Stomach (tissue), 4 donors: Measurements from ENCODE around the gene KIF3B.

ENCODE experiments used
- EP300 ChIP-seq: sonication (generic); formaldehyde crosslinking; IDR thresholded peaks from one replicate; pipeline ENCODE4 v1.6.1; 2017; ENCODE audit warnings: antibody characterized with exemption
- POLR2A ChIP-seq, 4 donors: fragments of 450-650 bp; IDR thresholded peaks; one replicate each; pipeline ENCODE4 v1.6.1; 2016; ENCODE audit warnings: antibody characterized with exemption in 4 of 4, control low read depth in 2 of 4, mild to moderate bottlenecking in 1 of 4, moderate library complexity in 1 of 4
- TF ChIP-seq, protein P1 (sequence below), 7 experiments: fragments of 450-650 bp in 4 of 7; fragments of 200-600 bp in 3 of 7; sonication (generic) in 3 of 7; IDR thresholded peaks; one replicate each; pipeline ENCODE4 v1.5.1; 2016 to 2019; ENCODE audit warnings: antibody characterized with exemption in 7 of 7, control low read depth in 2 of 7, mild to moderate bottlenecking in 1 of 7

DNA sequence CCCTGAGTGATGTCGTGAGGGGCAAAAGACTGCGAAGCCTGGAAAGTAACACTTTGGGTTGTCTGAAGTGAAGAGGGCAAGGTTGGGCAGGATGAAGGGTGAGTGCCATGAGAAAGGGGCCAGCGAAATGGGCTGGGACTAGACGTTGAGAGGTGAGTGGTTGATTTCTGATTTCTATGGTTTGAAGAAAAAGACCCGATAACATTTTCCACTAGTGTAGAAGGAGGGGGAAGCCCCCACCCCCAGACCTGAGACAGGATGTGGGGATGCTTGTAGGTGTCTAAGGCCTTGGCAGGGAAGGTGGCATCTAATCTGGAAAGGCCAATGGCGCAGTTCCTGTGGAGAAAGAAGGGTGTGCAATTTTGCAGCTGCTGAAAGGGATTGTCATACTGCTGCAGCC, 25.3 kb upstream of the KIF3B start:
- TF ChIP-seq, protein P1, sequence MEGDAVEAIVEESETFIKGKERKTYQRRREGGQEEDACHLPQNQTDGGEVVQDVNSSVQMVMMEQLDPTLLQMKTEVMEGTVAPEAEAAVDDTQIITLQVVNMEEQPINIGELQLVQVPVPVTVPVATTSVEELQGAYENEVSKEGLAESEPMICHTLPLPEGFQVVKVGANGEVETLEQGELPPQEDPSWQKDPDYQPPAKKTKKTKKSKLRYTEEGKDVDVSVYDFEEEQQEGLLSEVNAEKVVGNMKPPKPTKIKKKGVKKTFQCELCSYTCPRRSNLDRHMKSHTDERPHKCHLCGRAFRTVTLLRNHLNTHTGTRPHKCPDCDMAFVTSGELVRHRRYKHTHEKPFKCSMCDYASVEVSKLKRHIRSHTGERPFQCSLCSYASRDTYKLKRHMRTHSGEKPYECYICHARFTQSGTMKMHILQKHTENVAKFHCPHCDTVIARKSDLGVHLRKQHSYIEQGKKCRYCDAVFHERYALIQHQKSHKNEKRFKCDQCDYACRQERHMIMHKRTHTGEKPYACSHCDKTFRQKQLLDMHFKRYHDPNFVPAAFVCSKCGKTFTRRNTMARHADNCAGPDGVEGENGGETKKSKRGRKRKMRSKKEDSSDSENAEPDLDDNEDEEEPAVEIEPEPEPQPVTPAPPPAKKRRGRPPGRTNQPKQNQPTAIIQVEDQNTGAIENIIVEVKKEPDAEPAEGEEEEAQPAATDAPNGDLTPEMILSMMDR (IDR thresholded peaks at IDR 0.05): no peak
- TF ChIP-seq POLR2A (IDR thresholded peaks at IDR 0.05) (no peak), EP300 (no peak)
